ENCODE data around the gene ADA. TPM values are rescaled to one million over a fixed set of nuclear protein-coding genes. Genes with fewer than 3 reads are reported as not detected.

ADA gene
- total and polyA plus RNA-seq, 2 of the 13 experiments (the other 11 are each of a cell fraction or from before 2014, with no cell fraction given) = 2.5 to 11.3 TPM

DNA sequence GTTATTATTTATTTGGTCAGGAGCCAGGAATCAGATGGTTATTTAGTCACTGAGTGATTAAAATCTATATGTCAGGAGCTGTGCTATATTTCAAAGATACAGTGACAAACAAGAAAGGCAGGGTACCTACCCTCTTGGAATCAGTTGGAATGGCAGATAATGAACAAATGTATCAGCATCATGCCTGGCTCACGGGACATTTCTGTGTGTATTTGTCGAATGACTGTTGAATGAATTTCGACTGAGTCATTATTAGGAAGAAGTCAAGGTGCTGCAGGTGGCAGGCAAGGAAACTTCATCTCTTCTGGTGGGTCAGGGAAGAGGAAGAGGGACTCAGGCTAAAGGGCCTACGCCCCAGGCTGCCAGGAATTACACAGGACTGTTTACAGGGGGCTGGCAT lies 55.5 kb downstream of the ADA start (continued):
- TF ChIP-seq PAX8 (CRISPR knock-in tag; IDR thresholded peaks at IDR 0.05; ENCODE audit: borderline replicate concordance) (no peak), HES4 (CRISPR knock-in tag; IDR thresholded peaks at IDR 0.05; ENCODE audit: borderline replicate concordance) (no peak), HNF4A (CRISPR knock-in tag; IDR thresholded peaks at IDR 0.05) (no peak), PHF20 (CRISPR knock-in tag; IDR thresholded peaks at IDR 0.05) (no peak), ZNF512 (CRISPR knock-in tag; IDR thresholded peaks at IDR 0.05) (no peak), TCF7L2 (IDR thresholded peaks at IDR 0.05; ENCODE audit: low read depth, low read length) (no peak), ZNF414 (CRISPR knock-in tag; IDR thresholded peaks at IDR 0.05) (no peak), RARG (CRISPR knock-in tag; IDR thresholded peaks at IDR 0.05; ENCODE audit: low read depth) (no peak)
- TF ChIP-seq, protein P1, sequence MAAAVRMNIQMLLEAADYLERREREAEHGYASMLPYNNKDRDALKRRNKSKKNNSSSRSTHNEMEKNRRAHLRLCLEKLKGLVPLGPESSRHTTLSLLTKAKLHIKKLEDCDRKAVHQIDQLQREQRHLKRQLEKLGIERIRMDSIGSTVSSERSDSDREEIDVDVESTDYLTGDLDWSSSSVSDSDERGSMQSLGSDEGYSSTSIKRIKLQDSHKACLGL (CRISPR knock-in tag; IDR thresholded peaks at IDR 0.05) = no peak
- TF ChIP-seq, protein P2, sequence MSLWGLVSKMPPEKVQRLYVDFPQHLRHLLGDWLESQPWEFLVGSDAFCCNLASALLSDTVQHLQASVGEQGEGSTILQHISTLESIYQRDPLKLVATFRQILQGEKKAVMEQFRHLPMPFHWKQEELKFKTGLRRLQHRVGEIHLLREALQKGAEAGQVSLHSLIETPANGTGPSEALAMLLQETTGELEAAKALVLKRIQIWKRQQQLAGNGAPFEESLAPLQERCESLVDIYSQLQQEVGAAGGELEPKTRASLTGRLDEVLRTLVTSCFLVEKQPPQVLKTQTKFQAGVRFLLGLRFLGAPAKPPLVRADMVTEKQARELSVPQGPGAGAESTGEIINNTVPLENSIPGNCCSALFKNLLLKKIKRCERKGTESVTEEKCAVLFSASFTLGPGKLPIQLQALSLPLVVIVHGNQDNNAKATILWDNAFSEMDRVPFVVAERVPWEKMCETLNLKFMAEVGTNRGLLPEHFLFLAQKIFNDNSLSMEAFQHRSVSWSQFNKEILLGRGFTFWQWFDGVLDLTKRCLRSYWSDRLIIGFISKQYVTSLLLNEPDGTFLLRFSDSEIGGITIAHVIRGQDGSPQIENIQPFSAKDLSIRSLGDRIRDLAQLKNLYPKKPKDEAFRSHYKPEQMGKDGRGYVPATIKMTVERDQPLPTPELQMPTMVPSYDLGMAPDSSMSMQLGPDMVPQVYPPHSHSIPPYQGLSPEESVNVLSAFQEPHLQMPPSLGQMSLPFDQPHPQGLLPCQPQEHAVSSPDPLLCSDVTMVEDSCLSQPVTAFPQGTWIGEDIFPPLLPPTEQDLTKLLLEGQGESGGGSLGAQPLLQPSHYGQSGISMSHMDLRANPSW (CRISPR knock-in tag; IDR thresholded peaks at IDR 0.05; ENCODE audit: borderline replicate concordance) = no peak
- TF ChIP-seq, protein P3, sequence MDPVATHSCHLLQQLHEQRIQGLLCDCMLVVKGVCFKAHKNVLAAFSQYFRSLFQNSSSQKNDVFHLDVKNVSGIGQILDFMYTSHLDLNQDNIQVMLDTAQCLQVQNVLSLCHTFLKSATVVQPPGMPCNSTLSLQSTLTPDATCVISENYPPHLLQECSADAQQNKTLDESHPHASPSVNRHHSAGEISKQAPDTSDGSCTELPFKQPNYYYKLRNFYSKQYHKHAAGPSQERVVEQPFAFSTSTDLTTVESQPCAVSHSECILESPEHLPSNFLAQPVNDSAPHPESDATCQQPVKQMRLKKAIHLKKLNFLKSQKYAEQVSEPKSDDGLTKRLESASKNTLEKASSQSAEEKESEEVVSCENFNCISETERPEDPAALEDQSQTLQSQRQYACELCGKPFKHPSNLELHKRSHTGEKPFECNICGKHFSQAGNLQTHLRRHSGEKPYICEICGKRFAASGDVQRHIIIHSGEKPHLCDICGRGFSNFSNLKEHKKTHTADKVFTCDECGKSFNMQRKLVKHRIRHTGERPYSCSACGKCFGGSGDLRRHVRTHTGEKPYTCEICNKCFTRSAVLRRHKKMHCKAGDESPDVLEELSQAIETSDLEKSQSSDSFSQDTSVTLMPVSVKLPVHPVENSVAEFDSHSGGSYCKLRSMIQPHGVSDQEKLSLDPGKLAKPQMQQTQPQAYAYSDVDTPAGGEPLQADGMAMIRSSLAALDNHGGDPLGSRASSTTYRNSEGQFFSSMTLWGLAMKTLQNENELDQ (CRISPR knock-in tag; IDR thresholded peaks at IDR 0.05; ENCODE audit: borderline replicate concordance) = no peak
- TF ChIP-seq, protein P4, sequence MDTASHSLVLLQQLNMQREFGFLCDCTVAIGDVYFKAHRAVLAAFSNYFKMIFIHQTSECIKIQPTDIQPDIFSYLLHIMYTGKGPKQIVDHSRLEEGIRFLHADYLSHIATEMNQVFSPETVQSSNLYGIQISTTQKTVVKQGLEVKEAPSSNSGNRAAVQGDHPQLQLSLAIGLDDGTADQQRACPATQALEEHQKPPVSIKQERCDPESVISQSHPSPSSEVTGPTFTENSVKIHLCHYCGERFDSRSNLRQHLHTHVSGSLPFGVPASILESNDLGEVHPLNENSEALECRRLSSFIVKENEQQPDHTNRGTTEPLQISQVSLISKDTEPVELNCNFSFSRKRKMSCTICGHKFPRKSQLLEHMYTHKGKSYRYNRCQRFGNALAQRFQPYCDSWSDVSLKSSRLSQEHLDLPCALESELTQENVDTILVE (CRISPR knock-in tag; IDR thresholded peaks at IDR 0.05) = no peak

Data from HepG2 (cell line).